HG02970 (cell line): ENCODE results near the gene IGF1.

Experiments used
- ATAC-seq: cut with Tn5 transposase; IDR thresholded peaks from one replicate; pipeline ENCODE4 v1.9.1; 2021; ENCODE audit warnings: mild to moderate bottlenecking, moderate library complexity, moderate number of reproducible peaks; ENCODE audit not compliant: unreplicated experiment, low FRiP score

Gene IGF1

GRCh38 chr12:102480406-102480805, at the start of gene IGF1:
Gene IGF1 (minus strand): TSS chr12:102480563. CDS start chr12:102480381, 182 bp downstream.
- no peak for ATAC-seq

DNA sequence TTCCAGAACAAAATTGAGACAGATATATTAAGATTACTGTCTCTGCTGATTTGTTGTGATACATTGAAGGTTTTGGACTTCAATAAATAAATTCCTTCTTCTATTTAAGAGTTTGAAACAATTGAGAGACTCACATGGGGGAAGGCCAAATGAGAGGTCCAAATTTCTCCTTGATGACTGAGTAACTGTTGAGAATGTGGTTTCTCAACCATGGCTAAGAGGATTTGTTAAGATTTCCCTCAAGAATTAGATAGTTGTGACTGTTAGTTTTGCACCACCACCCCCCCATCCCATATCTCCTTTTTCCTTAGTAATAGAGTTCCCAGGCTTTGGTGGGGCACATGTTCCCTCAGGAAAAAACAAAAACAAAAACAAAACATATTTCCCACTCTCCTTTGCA, 47.7 kb upstream of the IGF1 start:
- ATAC-seq = no peak

GRCh38 chr12:102527171-102527720, 46.9 kb upstream of the IGF1 start:
- no peak for ATAC-seq

- no peak for ATAC-seq
Observed at GRCh38 chr12:102526656-102527055, 46.3 kb upstream of the IGF1 start.

DNA sequence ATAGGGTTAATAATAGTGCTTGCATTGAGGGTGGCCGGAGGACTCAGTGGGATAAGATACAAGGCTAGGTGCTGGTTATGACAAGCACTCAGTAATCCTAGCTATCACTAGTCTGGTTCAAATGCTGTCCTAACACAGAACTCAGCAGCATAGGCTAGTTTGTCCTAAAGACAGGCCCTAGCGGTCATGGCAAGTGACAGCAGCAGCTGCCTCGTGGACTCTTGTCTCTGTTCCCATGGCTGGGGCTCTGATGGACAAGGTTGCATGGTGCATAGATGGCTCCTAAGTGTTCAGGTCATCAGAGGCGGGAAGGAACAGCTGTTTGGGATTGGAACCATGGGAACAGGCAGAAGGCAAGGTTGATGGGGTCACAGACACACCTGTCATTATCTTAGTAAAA, 42.4 kb upstream of the IGF1 start:
- ATAC-seq = no peak

DNA sequence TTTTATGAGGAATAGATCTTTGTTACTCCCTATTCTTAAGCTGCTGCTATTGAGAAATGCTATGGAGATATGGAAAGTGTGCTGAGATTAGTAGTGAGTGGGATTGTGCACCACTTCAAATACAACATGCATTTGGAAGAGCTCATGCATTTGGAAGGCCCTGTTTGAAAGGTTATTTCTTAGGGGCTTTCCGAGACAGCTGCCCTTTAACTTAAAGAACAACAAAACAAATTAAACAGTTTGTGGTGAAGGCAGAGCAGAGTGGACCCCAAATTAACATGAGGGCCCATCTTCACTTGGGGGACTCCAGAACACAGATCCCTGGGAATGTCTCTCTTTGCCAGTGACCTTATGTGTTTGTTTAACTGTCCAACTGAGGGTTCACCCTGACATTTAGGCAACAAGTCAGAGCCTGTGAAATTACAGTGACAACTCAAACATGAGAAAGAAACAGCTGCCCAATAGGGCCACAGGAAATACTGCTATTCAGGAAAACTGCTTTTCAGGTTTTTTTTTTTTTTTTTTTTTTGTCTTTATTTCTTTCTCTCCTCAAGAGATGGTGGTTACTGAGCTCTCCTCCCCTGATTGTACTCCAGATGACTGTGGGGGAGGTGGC, 41.4 kb upstream of the IGF1 start:
- ATAC-seq = no peak

GRCh38 chr12:102518871-102519270, 38.5 kb upstream of the IGF1 start:
- ATAC-seq = no peak

GRCh38 chr12:102514696-102515095, 34.3 kb upstream of the IGF1 start:
- ATAC-seq = no peak

- ATAC-seq = no peak
Observed at GRCh38 chr12:102513739-102514138, 33.4 kb upstream of the IGF1 start.

- no peak for ATAC-seq
Observed at GRCh38 chr12:102513272-102513671, 32.9 kb upstream of the IGF1 start.

DNA sequence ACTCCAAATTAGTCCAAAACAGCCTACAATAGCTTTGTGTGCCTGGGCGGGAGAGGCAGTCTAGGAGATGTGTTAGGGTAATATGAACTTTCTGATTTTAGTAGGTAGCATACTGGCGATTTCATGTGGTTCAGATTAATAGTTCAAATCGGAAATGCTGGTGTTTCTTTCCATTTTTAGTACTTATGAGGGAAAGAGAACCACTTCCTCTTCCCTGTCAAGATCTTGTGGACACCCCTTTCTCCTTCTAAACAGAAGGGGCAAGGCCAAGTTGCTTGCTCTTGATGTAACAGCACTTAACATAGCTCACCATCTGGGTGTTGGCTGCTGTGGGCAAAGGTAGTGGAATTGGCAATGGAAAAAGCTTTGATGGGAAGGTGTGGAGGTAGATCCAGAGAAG, 32.2 kb upstream of the IGF1 start:
- ATAC-seq = no peak

DNA sequence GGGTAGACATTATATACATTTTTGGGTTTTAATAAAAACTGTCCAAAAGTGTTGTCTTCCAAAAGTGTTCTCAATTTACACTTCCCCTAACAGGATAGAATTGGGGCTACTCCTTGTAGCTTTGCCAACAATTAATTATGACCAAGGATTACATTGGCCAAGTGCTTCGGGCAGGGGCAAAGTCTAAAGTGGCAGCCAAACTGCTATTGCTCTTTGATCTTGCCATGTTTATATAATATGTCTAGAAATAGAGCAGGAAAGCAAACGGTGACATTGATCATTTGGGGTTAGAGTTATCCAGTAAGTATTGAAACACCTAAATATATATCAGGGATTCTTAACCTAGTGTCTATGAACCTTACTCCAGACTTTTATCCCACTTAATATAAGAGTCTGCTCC, 31.2 kb upstream of the IGF1 start:
- ATAC-seq = no peak

DNA sequence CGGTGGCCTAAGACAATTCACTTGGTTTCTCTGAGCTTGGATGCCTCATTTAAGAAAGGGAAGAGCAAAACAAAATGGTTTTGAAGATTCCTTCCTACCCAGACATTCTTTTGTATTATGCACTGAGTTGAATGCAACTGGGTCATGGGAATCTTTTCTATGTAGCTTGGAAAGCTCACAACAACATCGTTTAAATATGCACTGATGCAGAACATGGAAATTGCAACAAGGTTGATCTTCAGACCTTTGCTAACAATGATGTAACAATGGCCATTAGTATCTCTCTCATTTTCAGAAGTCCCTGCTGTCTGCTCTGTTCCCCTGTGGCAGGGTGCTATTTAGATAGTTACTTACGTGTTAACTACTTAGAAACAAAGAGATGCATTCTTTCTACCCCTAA, 30.1 kb upstream of the IGF1 start:
- no peak for ATAC-seq

- ATAC-seq = no peak
Observed at GRCh38 chr12:102510031-102510430, 29.7 kb upstream of the IGF1 start.

- ATAC-seq = no peak
Observed at GRCh38 chr12:102509123-102509626, 28.8 kb upstream of the IGF1 start.

- no peak for ATAC-seq
Observed at GRCh38 chr12:102508052-102508451, 27.7 kb upstream of the IGF1 start.

DNA sequence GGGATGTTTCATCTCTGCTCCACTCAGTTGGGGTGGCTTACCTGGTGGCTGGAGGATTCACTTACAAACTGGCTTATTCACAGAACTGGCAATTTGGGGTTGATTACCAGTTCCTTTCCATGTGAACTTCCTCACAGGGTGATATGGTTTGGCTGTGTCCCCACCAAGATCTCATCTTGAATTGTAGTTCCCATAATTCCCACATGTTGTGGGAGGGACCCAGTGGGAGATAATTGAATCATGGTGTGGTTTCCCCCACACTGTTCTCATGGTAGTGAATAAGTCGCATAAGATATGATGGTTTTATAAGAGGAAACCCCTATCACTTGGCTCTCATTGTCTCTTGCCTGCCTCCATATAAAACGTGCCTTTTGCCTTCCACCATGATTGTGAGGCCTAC, 26.9 kb upstream of the IGF1 start:
- ATAC-seq = no peak

GRCh38 chr12:102504871-102505270, 24.5 kb upstream of the IGF1 start:
- ATAC-seq = no peak

GRCh38 chr12:102504280-102504679, 23.9 kb upstream of the IGF1 start:
- no peak for ATAC-seq

- no peak for ATAC-seq
Observed at GRCh38 chr12:102503831-102504230, 23.5 kb upstream of the IGF1 start.

- no peak for ATAC-seq
Observed at GRCh38 chr12:102503056-102503681, 22.8 kb upstream of the IGF1 start.

GRCh38 chr12:102501773-102502172, 21.4 kb upstream of the IGF1 start:
- no peak for ATAC-seq
